ENCODE data around the gene ADM.

- no peak for TF ChIP-seq CTCF (IDR thresholded peaks at IDR 0.05)
- TF ChIP-seq EZH2 (IDR thresholded peaks at IDR 0.05; ENCODE audit: borderline replicate concordance, insufficient read depth, low read depth, low read length, poor library complexity, severe bottlenecking): no peak
Measured at GRCh38 chr11:10267821-10268220, 37.1 kb upstream of the ADM start.
